ENCODE measurements around the gene EIF4A3.

- TF ChIP-seq PPARA (CRISPR knock-in tag; IDR thresholded peaks at IDR 0.05; ENCODE audit: borderline replicate concordance), result no peak
- no peak for TF ChIP-seq PATZ1 (CRISPR knock-in tag; IDR thresholded peaks at IDR 0.05; ENCODE audit: borderline replicate concordance)
- TF ChIP-seq ZC3H10 (CRISPR knock-in tag; IDR thresholded peaks at IDR 0.05), result no peak
- TF ChIP-seq GLIS3 (CRISPR knock-in tag; IDR thresholded peaks at IDR 0.05), result no peak
- TF ChIP-seq CREB5 (CRISPR knock-in tag; IDR thresholded peaks at IDR 0.05; ENCODE audit: low read depth), result no peak
- TF ChIP-seq ARNTL (CRISPR knock-in tag; IDR thresholded peaks at IDR 0.05; ENCODE audit: borderline replicate concordance, low read depth), result no peak
- no peak for TF ChIP-seq BACH2 (CRISPR knock-in tag; IDR thresholded peaks at IDR 0.05; ENCODE audit: borderline replicate concordance)
- TF ChIP-seq TSHZ2 (CRISPR knock-in tag; IDR thresholded peaks at IDR 0.05), result no peak
- TF ChIP-seq ESRRG (CRISPR knock-in tag; IDR thresholded peaks at IDR 0.05), result no peak
Observed at GRCh38 chr17:80107231-80108021, 39.5 kb downstream of the EIF4A3 start.

Measured in SK-N-SH treated with all-trans-retinoic acid at 6 μM for 48 hours (cell line).